GM18907 (cell line): Measurements from ENCODE around the gene NFILZ.

Experiments
- ATAC-seq: cut with Tn5 transposase; IDR thresholded peaks from one replicate; pipeline ENCODE4 v1.9.1; 2021; ENCODE audit warnings: mild to moderate bottlenecking, moderate library complexity; ENCODE audit not compliant: unreplicated experiment

NFILZ gene

DNA sequence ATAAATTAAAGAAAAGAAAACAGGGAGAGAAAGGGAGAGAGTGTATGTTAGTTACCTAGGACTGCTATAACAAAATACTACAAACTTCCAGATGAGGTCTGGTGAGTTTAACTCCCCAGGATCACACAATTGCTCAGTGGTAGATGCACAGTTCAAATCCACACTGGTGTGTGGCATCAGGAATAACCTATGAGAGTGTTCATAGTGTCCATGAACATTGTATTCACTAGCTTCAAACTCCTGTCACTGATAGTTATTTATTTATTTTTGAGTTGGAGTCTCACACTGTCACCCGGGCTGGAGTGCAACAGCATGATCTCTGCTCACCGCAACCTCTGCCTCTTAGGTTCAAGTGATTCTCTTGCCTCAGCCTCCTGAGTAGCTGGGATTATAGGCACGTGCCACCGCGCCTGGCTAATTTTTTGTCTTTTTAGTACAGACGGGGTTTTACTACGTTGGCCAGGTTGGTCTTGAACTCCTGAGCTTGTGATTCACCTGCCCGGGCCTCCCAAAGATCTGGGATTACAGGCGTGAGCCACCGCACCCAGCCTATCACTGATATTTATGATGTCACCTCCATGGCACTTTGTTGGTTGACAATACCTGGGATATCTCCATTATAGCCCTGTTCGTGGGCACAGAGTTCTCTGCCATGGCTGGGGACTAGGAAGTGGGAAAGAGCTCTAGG, at the start of gene NFILZ:
Gene NFILZ, plus strand, starts transcription at position 638 of the 688 bp plus-strand sequence. CDS start 46,133 bp downstream, outside the sequence.
- ATAC-seq: no peak

DNA sequence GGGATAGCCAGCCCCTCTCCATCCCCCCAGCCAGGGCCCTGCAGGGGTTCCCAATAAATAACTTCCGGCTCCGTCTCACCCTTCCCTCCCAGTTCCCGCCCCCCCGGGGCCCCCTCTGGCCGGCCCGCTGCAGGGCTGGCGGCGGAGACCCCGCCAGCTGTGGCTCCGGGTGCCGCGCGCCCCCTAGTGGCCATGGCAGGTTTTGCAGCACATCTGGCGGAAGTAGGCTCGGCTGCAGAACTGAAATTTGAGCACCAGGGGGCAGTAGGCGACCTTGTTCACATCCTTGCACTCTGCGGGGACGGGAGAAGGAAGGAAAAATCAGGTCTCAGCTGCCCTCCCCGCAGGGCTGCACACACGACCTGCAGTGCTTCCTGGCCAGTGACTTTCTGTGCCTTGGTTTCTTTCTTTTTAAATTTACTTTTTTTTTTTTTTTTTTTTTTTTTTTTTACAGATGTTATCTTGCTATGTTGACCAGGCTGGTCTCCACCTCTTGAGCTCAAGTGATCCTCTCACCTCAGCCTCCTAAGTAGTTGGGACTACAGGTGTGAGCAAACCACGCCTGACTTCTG, 49.6 kb upstream of the NFILZ start:
- ATAC-seq: no peak

DNA sequence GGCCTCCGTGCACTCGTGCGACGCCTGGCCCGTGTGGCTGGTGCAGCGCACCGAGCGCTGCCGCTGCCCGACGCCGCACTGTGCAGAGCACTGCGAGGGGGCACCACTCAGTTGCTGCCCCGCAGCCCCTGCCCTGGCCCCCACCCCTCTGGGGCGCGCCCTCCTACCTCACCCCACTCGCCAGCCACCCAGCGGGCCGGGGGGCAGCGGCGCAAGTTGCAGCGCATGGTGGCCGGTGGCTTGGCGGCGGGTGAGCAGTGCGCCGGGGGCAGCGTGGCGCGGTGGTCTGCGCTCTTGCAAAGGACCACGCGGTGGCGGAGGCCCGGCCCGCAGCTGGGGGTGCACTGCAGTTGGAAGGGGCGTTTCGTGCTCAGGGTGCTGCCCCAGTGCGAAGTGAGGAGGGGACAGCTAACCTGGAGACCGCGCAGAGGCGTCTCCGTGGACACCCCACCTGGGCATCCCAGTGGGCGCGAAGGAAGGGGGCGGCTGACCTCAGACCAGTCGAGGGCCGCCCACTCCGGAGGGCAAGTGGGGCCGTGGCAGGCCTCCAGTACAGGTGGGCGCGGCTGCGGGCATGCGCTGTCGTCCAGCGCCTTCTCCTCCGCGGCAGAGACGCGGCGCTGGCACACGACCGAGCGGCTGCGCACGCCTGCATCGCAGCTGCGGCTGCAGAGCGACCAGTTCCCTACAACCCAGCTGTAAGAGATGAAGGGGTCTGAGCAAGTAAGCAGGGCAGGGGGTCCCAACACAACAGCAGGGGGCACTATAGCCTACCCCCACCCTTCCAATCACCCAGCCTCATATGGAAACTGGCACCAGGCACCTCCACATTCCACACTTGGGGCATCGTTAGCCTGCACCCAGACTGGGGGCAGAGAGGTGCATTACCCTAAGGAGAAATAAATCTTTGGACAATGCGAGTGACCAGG, 45.2 kb upstream of the NFILZ start:
- no peak for ATAC-seq

GRCh38 chr19:8585894-8586750, 44.3 kb upstream of the NFILZ start:
- ATAC-seq: no peak

GRCh38 chr19:8589177-8589714, 41.2 kb upstream of the NFILZ start:
- ATAC-seq: no peak

DNA sequence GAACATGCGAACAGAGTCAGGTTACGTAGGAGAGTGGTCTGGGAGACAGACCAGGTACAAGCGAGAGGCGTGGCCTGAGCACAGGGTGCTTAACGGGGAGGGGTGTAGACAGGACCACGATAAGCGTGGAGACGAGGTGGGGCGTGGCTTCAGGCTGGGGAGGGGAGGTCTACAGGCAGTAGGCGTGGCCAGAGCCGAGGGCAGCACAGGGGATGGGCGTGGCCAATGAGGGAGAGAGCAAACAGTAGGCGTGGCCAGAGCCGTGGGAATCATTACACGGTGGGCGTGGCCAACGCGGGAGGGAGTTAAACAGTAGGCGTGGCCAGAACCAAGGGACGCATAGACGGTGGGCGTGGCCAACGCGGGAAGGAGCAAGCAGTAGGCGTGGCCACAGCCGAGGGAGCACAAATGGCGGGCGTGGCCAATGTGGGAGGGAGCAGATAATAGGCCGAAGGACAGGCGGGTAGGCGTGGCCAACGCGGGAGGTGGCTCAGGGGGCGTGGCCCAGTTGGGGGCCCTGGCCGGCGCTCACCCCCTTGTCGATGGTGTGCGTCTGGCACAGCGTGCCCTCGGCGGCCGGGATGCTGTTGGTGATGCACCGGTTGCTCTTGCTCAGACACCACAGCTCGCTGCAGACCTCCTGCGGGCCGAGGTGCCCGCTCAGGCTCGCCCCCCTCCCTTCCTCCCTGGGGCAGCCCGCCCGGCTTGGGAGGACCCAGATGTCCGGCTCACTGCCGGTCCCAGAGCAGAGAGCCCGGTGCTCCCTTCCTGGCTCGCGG, 38.0 kb upstream of the NFILZ start:
- no peak for ATAC-seq

DNA sequence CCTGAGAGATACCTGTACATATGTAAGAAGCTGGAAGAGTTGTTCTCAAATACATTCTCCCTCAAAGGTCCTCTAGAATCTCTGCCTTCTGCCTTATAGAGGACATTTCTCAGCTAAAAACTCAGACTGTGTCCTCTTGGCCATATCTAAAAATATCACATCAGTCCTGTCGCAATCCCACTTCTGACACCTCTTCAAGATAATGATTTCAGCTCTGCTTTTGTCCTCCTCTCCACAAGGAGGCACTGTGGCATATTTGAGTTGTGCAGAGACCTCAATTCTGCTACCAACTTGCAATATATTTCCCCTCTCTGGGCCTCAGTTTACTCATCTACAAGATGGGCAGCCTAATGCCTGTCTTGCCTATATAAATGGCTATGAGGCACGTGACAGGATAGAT, 36.5 kb upstream of the NFILZ start:
- no peak for ATAC-seq

DNA sequence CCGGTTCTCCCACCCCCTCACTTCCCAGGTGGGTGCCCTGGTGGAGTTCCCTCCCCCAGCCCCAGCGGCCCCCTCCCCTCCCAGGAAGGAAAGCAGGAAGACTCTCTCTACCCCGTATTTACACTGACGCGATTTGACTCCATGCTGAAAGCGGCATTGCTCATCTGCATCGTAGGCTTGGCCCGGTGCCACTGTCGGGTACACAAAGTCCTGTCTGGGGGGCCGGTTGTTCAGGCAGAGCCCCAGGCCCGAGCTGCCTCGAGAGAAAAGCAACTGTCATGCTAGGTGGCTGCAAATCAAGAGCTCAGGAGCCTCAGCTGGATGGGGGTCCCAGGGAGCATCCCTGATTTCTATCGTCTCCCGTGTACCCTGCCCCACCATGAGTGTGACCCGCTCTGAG, 34.8 kb upstream of the NFILZ start:
- ATAC-seq: no peak

DNA sequence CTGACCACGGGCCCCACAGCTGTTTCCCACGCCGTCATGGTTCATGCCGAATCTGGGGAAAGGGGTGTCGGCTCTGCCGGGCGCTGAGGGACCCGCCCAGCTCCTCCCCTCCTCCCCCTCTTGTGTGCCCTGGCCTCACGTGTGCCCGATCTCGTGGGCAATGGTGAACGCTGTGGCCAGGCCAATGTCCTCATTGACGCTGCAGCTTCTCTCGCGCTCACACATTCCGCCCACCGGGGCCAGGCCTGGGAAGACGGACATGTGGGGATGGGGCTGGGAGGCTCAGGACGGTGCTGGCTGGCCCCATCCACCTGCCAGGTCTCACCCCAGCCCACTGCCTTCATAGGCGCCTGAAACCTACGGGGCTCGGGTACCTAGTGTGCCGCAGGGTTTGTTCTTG, 34.3 kb upstream of the NFILZ start:
- ATAC-seq: no peak

GRCh38 chr19:8600064-8600463, 30.4 kb upstream of the NFILZ start:
- no peak for ATAC-seq

DNA sequence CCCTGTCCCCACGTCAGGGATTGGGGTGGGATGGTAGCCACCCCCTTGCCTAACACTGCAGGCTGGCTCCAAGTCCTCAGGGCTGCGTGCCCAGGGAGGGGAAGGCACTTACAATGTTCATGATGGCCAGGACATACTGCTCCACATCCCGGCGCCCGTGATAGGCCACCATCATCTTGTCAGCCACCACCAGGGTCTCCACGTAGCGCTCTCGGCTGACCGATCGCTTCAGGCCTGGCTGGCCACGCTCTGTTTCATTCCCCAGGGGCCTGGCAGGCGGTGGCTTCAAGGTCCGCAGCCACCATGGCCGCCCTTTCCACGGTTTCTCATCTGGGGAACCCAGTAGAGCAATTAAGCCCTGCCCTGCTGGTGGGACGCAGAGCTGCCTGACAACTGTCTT, 29.6 kb upstream of the NFILZ start:
- no peak for ATAC-seq

GRCh38 chr19:8601796-8602195, 28.6 kb upstream of the NFILZ start:
- ATAC-seq: no peak

GRCh38 chr19:8605514-8605913, 24.9 kb upstream of the NFILZ start:
- no peak for ATAC-seq

DNA sequence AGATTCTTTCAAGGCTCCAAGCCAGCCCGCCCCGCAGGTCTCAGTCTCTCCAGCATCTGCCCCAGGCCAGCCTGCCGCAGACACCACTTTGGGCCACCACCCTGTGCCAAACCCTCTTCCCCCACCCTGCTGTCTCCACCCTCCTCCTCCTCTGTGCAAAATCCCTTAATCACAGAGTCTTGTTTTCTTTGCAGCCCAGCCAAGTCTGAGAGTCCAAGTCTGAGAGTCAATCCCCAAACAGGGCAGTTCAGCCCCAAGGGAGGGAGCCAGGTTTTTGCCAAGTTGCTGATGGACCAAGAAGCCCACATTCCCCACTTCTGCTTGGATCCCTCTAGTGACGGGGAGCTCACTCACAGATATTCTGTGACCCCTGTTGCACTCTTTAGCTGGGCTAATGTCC, 23.0 kb upstream of the NFILZ start:
- no peak for ATAC-seq

- no peak for ATAC-seq
Measured at GRCh38 chr19:8608941-8609278, 21.5 kb upstream of the NFILZ start.

DNA sequence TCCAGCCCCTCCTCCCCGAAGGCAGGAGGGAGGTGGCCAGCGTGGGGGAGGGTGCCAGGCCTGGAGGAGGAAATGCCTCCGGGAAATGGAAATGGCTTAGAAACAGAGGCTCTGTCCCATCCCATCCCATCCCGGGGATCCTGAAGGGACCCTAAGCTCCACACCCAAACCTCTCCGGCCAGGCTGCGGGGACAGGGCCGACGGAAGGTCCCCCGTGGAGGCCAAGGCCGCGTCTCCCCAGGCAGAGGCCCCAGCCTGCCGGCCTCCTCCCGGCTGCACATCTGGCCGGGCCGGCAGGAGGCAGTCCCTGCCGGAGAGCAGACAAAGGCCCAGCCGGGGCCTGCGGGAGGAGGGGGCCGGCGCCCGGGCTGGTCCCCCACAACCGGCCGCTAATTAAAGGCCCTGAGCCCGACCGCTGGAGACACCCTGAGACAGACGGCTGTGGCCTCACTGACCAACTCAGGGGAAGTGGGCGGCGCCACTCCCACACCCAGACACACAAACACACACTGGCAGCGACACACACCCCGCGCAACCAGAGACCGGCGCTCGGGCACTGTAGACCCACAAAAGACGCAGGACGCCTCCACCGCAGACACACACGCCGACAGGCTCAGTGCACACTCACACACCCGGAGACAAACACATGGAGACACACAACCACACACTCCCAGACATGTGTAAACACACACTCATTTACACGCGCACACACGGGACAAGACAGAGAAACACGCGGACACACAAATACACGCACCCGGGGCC, 21.0 kb upstream of the NFILZ start:
- ATAC-seq: no peak

DNA sequence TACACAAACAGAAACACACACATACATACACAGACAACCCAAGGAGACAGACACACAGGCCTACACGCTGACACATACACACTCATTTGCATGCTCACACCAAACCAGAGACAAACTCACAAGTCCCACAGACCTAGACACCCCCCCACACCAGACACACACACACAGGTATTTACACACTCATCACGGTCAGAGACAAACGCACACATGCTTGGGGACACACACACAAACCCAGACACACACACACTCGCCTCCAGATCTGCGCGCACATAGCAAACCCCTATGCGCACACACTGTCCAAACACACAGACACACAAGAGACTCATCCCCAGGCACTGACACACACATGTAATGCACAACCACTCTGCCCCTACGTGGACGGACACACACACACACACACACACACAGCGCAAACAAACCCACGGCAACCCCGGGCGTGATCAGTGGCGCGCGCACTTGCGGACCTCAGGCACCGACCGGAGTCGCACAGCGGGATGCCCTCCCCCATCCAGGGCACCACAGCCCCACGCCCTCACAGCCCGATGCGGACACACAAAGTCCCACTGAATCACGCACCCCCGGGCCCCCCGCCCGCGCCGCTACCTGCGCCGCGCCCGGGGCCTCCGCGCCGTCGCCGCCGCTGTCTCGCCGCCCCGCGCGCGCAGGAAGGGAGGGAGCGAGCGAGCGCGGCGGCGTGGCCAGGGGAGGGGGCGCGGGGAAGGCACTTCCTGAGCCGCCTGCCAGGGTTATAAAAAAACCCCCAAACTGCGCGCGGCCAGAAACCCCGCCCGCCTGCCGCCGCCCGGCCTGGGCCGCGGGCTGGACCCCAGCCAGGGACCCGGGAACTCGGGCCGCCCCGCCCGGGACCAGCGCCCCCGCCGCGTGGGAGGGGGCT, 20.1 kb upstream of the NFILZ start, which contains the start of gene ADAMTS10:
Gene ADAMTS10, minus strand, starts transcription at position 675 of the 895 bp plus-strand sequence. CDS start 5,005 bp downstream, outside the sequence.
- ATAC-seq: no peak

DNA sequence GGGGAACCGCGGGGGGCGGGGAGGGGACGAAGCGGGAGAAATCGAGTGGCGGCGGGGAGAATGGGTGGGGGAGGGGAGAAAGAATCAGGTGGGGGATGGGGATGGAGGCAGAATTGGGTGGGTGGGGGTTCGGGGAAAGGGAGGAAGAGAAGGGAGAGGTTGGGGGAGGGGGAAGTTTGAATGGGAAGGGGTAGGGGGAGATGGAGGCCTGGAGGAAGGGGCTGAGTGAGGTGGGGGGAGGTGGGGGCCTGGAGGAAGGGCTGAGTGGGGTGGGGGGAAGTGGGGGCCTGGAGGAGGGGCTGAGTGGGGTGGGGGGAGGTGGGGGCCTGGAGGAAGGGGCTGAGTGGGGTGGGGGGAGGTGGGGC, 19.5 kb upstream of the NFILZ start:
- ATAC-seq: no peak
